Fibroblast of mammary gland (primary cell): Measurements from ENCODE around the gene ZNF410.
"Not testable (repeated sequence)": the region's sequence is repeated elsewhere in the genome, so short reads cannot be mapped to it uniquely, and the experiment has no call there.

ENCODE experiments used
- DNase-seq: peaks from one replicate; pipeline ENCODE4 v3.0.0-alpha.2; 2010; ENCODE audit warnings: low read depth
- H3K4me3 ChIP-seq: 2 replicates; pipeline ENCODE4 v1.5.1; 2011; ENCODE audit warnings: low read depth, mild to moderate bottlenecking, low read length, moderate library complexity; ENCODE audit not compliant: control insufficient read depth
- TF ChIP-seq, protein P1 (sequence below): conservative IDR thresholded peaks from 2 replicates; pipeline ENCODE4 v1.5.1; 2011; ENCODE audit warnings: low read depth, low read length, inconsistent platforms; ENCODE audit not compliant: control insufficient read depth, insufficient read depth

The ZNF410 gene

DNA sequence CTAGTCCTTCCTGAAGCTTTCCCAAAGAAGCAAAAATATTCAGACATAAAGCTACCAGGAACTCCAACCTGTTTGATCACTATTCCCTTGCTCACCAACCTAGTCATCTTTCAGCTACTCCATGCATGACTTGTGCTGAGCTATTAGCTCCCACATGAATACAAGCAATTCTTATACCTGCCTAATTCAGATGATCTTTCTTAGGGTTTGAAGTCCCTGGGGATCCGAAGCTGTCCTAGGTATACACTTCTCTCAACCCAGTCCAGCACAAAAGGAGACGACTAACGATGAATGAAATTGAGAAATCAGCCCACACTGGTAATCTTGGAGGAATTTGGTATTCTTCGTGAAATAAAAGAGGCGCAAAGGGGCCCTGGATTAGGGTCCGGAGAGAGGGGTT, 35.7 kb upstream of the ZNF410 start:
- TF ChIP-seq, protein P1, sequence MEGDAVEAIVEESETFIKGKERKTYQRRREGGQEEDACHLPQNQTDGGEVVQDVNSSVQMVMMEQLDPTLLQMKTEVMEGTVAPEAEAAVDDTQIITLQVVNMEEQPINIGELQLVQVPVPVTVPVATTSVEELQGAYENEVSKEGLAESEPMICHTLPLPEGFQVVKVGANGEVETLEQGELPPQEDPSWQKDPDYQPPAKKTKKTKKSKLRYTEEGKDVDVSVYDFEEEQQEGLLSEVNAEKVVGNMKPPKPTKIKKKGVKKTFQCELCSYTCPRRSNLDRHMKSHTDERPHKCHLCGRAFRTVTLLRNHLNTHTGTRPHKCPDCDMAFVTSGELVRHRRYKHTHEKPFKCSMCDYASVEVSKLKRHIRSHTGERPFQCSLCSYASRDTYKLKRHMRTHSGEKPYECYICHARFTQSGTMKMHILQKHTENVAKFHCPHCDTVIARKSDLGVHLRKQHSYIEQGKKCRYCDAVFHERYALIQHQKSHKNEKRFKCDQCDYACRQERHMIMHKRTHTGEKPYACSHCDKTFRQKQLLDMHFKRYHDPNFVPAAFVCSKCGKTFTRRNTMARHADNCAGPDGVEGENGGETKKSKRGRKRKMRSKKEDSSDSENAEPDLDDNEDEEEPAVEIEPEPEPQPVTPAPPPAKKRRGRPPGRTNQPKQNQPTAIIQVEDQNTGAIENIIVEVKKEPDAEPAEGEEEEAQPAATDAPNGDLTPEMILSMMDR: no peak
- peak overlapping the region; percentile 84 for H3K4me3 ChIP-seq
- peak; percentile 20 for DNase-seq

DNA sequence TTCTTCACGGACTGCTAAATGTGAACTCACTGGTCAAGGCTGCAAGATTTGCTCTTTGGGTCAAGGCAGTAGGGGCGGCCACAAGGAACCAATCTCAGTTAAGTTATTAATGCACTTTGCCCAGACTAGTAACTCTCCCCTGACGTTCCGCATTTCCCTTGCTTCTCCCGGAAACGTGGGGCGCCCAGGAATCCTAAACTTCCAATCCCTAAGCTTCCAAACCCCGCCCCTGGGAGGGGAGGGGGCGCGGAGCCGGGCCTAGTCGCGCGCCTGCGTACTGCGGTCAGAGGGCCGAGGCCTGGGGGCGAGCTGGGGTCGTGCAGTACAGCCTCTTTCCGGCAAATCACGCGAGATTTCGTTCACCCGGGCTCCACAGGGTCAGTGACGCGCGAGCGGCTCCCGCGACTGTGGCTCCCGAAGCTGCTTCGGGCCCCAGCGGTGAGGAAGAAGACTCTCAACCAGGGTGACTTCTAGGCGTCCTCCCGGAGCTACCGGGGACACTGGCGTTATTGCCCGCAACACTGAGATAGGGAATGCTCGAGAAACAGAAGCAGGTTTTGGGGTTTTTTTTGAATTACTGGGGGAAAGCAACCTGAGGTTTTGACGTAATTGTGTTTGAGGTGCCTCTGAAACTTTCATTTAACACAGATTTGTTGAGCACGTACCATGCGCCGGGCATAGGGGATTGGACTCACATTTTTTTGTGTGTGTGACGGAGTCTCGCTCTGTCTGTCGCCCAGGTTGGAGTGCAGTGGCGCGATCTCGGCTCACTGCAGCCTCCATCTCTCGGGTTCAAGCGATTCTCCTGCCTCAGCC, 34.9 kb upstream of the ZNF410 start, which contains the start of gene PTGR2:
Gene PTGR2 (plus strand): TSS at position 265 of the 816 bp plus-strand sequence. CDS start 7,032 bp downstream, outside the sequence.
- TF ChIP-seq, protein P1: peak; percentile 1
- H3K4me3 ChIP-seq: peak within 1 kb of the TSS; percentile 84
- peak; percentile 95 for DNase-seq

DNA sequence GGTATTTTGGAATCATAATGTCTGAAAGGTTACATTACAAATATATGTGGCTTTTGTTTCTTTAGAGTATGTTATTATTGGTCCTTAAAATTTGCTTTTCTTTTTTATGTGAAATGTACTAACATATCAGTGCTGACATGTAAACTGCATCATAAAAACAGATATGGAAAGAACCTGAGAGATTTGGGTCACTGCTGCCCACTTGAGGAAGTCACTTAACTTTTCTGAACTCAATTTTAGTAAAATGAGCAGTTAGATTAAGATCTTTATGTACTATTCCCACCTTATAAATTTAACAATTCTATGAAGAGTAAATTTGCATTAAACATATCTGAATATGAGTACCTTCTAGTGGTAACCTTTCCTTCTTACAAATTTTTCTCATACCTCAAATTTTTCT, 27.5 kb upstream of the ZNF410 start:
- peak; percentile 14 for DNase-seq
- TF ChIP-seq, protein P1: no peak
- H3K4me3 ChIP-seq: no peak overlapping the region

DNA sequence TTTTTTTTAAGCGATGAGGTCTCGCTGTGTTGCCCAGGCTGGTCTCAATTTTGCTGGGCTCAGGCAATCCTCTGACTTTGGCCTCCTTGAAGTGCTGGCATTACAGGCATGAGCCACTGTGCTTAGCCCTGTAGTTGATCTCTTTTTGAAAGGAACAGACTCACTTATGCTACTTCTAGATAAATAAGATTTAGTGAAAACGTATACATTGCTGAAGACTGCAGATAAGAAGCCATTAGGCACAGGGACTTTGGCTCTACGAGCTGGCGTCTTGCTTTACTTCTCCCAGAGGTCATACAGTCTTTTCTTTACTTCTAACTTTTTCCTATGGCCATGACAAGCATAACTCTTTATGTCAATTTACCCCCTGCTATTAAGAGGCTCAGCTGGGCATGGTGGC, 25.6 kb upstream of the ZNF410 start:
- DNase-seq: no peak
- no peak overlapping the region for H3K4me3 ChIP-seq
- TF ChIP-seq, protein P1: no peak

DNA sequence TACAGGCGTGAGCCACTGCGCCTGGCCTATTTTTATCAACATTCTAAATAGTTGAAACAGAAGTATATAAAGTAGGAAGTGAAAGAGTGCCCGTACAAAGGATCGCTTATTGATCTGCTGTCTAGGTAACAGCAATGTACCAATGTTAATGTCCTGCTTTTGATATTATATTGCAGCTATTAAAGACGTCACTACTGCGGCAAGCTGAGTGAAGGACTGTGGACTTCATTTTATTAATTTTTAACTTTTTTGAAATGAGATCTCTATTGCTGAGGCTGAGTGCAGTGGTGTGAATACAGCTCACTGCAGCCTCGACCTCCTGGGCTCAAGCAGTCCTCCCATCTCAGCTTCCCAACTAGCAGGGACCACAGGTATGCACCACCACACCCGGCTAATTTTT, 24.2 kb upstream of the ZNF410 start:
- TF ChIP-seq, protein P1: no peak
- no peak overlapping the region for H3K4me3 ChIP-seq
- no peak for DNase-seq

DNA sequence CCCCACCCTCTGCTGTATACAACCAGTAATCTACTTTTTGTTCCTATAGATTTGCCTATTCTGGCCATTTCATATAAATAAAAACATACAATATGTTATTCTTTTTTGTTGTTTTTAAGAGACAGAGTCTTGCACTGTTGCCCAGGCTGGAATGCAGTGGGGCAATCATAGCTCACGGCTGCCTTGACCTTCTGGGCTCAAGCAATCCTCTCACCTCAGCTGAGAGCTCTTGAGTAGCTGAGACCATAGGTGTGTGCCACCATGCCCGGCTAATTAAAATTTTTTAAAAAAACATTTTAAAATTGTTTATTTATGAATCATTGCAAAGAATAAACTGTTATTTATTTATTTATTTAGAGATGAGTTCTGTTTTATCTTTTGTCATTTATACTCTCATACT, 23.4 kb upstream of the ZNF410 start:
- DNase-seq: no peak
- TF ChIP-seq, protein P1: no peak
- H3K4me3 ChIP-seq: no peak overlapping the region

DNA sequence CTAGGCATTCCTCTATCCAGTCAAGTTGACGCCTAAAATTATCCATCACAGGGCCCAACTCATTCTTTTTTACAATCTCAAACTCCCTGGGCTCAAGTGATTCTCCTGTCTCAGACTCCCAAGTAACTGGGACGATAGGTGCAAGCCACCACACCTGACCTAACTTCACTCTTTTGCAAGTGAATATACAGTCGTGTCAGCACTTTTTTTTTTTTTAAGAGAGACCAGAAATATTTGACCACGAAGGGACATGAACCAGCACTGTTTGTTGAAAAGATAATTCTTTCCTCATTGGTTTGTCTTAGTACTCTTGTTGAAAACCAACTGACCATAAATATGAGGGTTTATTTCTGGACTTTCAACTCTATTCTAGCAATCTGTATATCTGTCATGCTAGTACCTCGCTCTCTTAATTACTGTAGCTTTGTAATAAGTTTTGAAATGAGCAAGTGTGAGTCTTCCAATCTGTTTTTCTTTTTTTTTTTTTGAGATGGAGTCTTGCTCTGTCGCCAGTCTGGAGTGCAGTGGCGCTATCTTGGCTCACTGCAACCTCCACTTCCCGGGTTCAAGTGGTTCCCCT, 21.0 kb upstream of the ZNF410 start:
- TF ChIP-seq, protein P1: no peak
- DNase-seq: no peak
- no peak overlapping the region for H3K4me3 ChIP-seq

DNA sequence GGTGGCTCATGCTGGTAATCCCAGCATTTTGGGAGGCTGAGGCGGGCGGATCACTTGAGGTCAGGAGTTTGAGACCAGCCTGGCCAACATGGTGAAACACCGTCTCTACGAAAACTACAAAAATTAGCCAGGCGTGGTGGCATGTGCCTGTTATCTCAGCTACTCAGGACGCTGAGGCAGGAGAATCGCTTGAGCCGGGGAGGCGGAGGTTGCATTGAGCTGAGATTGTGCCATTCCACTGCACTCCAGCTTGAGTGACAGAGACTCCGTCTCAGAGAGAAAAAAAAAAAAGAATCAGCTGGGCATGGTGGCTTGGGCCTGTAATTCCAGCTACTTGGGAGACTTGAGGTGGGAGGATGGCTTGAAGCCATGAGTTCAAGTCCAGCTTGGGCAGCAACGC, 16.9 kb upstream of the ZNF410 start:
- not testable (repeated sequence) for H3K4me3 ChIP-seq, DNase-seq
